ENCODE data around the gene TIAM2. TPM values are rescaled to one million over a fixed set of nuclear protein-coding genes. Genes with fewer than 3 reads are reported as not detected.

The TIAM2 gene
- total and polyA plus RNA-seq, 7 donors = 3.4 to 20.3 (median 10.0) TPM

DNA sequence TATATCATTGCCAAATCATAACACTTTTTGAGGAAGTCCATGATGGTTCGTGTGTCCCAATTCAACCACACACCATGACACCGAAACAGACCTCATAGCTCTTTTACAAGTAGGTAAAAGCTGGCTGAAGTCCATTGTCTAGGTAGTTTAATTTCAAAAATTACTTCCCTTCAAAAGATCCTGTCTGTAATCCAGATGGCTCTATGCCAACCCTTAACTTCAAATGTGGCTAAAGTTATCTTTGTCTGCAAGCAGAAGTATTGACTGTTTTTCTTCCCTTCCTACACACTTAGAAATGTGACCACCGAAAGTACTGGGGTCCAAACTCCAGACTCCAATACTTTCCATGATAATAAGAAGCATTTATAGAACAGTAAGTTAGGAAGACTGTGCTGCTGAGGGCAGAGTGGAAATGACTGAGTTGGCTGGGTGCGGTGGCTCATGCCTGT, 8.3 kb upstream of the TIAM2 start:
- TF ChIP-seq, protein P1, sequence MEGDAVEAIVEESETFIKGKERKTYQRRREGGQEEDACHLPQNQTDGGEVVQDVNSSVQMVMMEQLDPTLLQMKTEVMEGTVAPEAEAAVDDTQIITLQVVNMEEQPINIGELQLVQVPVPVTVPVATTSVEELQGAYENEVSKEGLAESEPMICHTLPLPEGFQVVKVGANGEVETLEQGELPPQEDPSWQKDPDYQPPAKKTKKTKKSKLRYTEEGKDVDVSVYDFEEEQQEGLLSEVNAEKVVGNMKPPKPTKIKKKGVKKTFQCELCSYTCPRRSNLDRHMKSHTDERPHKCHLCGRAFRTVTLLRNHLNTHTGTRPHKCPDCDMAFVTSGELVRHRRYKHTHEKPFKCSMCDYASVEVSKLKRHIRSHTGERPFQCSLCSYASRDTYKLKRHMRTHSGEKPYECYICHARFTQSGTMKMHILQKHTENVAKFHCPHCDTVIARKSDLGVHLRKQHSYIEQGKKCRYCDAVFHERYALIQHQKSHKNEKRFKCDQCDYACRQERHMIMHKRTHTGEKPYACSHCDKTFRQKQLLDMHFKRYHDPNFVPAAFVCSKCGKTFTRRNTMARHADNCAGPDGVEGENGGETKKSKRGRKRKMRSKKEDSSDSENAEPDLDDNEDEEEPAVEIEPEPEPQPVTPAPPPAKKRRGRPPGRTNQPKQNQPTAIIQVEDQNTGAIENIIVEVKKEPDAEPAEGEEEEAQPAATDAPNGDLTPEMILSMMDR (IDR thresholded peaks at IDR 0.05) = no peak
- H3K4me3 ChIP-seq = no peak overlapping the region
- no peaks in the 10 kb centered on the region for H3K4me1 ChIP-seq
- 69 to 81% (median 80%) methylated on average over 4 of the region's 4 CpGs for WGBS, 3 donors
- intact Hi-C loops (cut with DNase I) = no loop called here
- no peaks in the 10 kb centered on the region for H3K9me3 ChIP-seq
- DNase-seq (no peak), ATAC-seq (no peak)
- H3K27me3 ChIP-seq (ENCODE audit: insufficient read depth in 3 of 3, low read length in 2 of 3) = no peaks in the 10 kb centered on the region
- H3K36me3 ChIP-seq (ENCODE audit: insufficient read depth in 1 of 2, low read depth in 1 of 2) = no peaks in the 10 kb centered on the region
- H3K27ac ChIP-seq = no peak overlapping the region

DNA sequence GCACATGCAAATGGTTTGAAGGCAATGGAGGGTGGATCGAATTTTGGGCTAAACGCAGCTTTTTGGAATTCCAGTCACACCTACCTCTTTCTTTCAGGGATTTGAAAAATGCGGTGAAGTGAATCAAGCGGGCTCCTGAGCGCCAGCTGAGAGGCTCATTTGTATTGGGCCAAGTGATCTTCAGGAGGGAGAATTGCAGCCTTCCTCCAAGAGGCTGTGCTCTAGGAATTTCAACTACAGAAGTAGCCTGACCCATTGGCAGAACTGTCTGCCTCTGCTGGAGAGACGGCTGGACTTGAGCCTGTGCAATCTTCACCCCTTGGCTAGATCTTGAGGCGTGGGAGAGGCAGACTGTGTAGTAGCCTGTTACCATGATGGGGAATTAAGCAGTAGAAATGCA, 5.7 kb upstream of the TIAM2 start:
- Histone ChIP-seq H3K4me1 (no peaks in the 10 kb centered on the region), H3K27ac (no peak overlapping the region), H3K9me3 (no peaks in the 10 kb centered on the region), H3K4me3 (no peak overlapping the region), H3K36me3 (ENCODE audit: insufficient read depth in 1 of 2, low read depth in 1 of 2) (no peaks in the 10 kb centered on the region), H3K27me3 (ENCODE audit: insufficient read depth in 3 of 3, low read length in 2 of 3) (no peaks in the 10 kb centered on the region)
- WGBS, 3 donors = 80 to 86% (median 84%) methylated on average over 7 of the region's 7 CpGs
- DNase-seq (no peak), ATAC-seq (no peak)
- TF ChIP-seq, protein P1 (IDR thresholded peaks at IDR 0.05) = no peak
- intact Hi-C loops (cut with DNase I) = no loop called here

DNA sequence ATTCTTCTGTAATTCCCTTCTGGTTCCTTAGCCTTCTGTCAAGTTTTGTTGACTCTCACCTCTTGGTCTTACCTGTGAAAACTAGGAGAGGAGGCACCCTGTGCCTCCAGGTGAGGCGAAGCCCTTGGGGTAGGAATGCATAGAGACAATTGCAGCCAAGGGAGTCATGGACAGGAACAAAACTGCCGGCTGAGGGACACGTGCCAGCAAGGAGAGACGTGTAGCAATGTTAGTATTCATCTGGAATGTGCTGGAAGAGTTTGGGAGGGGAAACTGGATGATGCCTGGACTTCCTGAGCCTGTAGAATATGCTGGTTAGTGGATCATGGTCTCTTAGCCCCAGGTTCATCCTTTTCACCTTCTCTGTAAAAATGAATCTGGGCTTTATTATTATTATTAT, 3.9 kb upstream of the TIAM2 start:
- Histone ChIP-seq H3K36me3 (ENCODE audit: insufficient read depth in 1 of 2, low read depth in 1 of 2) (no peaks in the 10 kb centered on the region), H3K27me3 (ENCODE audit: insufficient read depth in 3 of 3, low read length in 2 of 3) (no peaks in the 10 kb centered on the region), H3K27ac (no peak overlapping the region), H3K4me1 (peaks cover 2% of the 10 kb centered on the region), H3K4me3 (no peak overlapping the region), H3K9me3 (no peaks in the 10 kb centered on the region)
- DNase-seq = no peak
- WGBS, 3 donors = 37 to 50% (median 45%) methylated on average over 4 of the region's 4 CpGs
- no peak for ATAC-seq
- intact Hi-C loops (cut with DNase I) = no loop called here
- TF ChIP-seq, protein P1 (IDR thresholded peaks at IDR 0.05) = no peak

DNA sequence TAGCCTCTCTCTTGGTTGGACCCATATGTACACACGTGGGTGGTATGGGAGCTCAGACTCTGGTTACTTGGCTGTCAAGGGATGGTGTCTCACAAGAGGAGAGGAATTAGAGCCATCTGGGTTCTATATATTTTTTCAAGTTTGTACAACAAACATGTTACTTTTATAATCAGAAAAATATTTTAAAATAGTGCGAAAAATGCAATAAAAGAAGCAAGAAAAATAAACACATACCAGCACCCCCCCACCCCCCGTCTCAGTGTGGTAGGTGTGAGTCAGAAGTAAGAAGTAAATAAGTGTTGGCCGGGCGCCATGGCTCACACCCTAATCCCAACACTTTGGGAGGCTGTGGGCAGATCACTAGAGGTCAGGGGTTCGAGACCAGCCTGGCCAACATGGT, 2.1 kb upstream of the TIAM2 start:
- intact Hi-C loops (cut with DNase I) = no loop called here
- Histone ChIP-seq H3K4me1 (peaks cover 10% of the 10 kb centered on the region), H3K36me3 (ENCODE audit: insufficient read depth in 1 of 2, low read depth in 1 of 2) (no peaks in the 10 kb centered on the region), H3K4me3 (no peak overlapping the region), H3K27me3 (ENCODE audit: insufficient read depth in 3 of 3, low read length in 2 of 3) (no peaks in the 10 kb centered on the region), H3K9me3 (no peaks in the 10 kb centered on the region), H3K27ac (no peak overlapping the region)
- TF ChIP-seq, protein P1 (IDR thresholded peaks at IDR 0.05) = no peak
- 85 to 90% (median 87%) methylated on average over 6 of the region's 6 CpGs for WGBS, 3 donors
- ATAC-seq (no peak), DNase-seq (no peak)

DNA sequence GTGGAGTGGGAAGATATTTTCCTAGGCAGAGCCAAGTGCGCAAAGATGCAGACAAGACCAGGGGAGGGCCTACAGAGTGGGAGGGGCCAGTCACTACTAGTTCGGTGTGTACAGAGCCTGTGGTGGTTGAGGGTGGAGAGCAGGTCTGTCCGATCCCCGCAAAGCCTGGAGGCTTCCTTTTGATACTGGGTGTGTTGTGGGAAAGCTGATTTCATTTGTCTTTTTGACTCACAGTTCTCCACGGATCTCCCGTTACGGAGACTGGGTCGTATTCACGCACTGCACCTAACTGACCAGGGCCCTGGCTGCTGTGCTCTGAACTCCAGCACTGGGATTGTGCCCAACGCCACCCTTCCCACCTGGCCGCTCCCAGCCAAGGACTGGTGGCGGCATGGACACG, 1.4 kb upstream of the TIAM2 start:
- peaks cover 10% of the 10 kb centered on the region for H3K4me1 ChIP-seq
- H3K36me3 ChIP-seq (ENCODE audit: insufficient read depth in 1 of 2, low read depth in 1 of 2) = no peaks in the 10 kb centered on the region
- no peak overlapping the region for H3K27ac ChIP-seq
- ATAC-seq (no peak), DNase-seq (no peak)
- intact Hi-C loops (cut with DNase I) = no loop called here
- H3K4me3 ChIP-seq = no peak overlapping the region
- H3K27me3 ChIP-seq (ENCODE audit: insufficient read depth in 3 of 3, low read length in 2 of 3) = no peaks in the 10 kb centered on the region
- 89 to 93% (median 90%) methylated on average over 13 of the region's 13 CpGs for WGBS, 3 donors
- no peaks in the 10 kb centered on the region for H3K9me3 ChIP-seq
- TF ChIP-seq, protein P1 (IDR thresholded peaks at IDR 0.05) = no peak
